ENCODE data around the gene DUOXA1.

GRCh38 chr15:45167631-45168205 is 38.0 kb upstream of the DUOXA1 start:
- no peak for TF ChIP-seq CTCF (conservative IDR thresholded peaks at IDR 0.05)
- TF ChIP-seq ZFX (IDR thresholded peaks at IDR 0.05), result no peak

Measured in C4-2B (cell line).